Measurements from ENCODE around the gene THOC1. TPM values are rescaled to one million over a fixed set of nuclear protein-coding genes. Genes with fewer than 3 reads are reported as not detected.

The THOC1 gene
- total and polyA plus RNA-seq, 2 experiments from 2014 or later, result 73.0 to 108 TPM

DNA sequence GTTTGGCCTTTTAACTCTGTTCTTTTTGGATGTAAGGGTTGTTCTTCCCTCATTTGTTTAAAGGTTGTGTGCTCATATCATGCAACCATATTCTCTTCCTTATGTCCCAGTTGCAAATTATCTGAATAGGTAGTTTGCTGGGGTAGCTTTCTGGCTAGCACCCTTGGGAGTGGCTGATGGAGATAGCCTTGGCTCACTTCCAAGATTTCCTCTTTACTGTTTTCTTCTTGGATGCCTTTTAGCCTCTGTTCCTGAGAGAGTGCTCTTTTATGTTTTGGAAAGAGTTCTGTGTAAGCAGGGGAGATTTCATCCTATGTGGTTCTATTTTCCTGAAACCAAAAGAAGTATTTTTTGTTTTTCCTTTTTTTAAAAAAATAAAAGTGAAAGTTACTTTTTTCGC is 84.1 kb downstream of the THOC1 start (continued):
- TF ChIP-seq, protein P1, sequence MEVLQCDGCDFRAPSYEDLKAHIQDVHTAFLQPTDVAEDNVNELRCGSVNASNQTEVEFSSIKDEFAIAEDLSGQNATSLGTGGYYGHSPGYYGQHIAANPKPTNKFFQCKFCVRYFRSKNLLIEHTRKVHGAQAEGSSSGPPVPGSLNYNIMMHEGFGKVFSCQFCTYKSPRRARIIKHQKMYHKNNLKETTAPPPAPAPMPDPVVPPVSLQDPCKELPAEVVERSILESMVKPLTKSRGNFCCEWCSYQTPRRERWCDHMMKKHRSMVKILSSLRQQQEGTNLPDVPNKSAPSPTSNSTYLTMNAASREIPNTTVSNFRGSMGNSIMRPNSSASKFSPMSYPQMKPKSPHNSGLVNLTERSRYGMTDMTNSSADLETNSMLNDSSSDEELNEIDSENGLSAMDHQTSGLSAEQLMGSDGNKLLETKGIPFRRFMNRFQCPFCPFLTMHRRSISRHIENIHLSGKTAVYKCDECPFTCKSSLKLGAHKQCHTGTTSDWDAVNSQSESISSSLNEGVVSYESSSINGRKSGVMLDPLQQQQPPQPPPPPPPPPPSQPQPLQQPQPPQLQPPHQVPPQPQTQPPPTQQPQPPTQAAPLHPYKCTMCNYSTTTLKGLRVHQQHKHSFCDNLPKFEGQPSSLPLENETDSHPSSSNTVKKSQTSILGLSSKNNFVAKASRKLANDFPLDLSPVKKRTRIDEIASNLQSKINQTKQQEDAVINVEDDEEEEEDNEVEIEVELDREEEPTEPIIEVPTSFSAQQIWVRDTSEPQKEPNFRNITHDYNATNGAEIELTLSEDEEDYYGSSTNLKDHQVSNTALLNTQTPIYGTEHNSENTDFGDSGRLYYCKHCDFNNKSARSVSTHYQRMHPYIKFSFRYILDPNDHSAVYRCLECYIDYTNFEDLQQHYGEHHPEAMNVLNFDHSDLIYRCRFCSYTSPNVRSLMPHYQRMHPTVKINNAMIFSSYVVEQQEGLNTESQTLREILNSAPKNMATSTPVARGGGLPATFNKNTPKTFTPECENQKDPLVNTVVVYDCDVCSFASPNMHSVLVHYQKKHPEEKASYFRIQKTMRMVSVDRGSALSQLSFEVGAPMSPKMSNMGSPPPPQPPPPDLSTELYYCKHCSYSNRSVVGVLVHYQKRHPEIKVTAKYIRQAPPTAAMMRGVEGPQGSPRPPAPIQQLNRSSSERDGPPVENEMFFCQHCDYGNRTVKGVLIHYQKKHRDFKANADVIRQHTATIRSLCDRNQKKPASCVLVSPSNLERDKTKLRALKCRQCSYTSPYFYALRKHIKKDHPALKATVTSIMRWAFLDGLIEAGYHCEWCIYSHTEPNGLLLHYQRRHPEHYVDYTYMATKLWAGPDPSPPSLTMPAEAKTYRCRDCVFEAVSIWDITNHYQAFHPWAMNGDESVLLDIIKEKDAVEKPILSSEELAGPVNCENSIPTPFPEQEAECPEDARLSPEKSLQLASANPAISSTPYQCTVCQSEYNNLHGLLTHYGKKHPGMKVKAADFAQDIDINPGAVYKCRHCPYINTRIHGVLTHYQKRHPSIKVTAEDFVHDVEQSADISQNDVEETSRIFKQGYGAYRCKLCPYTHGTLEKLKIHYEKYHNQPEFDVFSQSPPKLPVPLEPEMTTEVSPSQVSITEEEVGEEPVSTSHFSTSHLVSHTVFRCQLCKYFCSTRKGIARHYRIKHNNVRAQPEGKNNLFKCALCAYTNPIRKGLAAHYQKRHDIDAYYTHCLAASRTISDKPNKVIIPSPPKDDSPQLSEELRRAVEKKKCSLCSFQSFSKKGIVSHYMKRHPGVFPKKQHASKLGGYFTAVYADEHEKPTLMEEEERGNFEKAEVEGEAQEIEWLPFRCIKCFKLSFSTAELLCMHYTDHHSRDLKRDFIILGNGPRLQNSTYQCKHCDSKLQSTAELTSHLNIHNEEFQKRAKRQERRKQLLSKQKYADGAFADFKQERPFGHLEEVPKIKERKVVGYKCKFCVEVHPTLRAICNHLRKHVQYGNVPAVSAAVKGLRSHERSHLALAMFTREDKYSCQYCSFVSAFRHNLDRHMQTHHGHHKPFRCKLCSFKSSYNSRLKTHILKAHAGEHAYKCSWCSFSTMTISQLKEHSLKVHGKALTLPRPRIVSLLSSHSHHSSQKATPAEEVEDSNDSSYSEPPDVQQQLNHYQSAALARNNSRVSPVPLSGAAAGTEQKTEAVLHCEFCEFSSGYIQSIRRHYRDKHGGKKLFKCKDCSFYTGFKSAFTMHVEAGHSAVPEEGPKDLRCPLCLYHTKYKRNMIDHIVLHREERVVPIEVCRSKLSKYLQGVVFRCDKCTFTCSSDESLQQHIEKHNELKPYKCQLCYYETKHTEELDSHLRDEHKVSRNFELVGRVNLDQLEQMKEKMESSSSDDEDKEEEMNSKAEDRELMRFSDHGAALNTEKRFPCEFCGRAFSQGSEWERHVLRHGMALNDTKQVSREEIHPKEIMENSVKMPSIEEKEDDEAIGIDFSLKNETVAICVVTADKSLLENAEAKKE (CRISPR knock-in tag; IDR thresholded peaks at IDR 0.05), result no peak
- TF ChIP-seq ZNF331 (CRISPR knock-in tag; IDR thresholded peaks at IDR 0.05; ENCODE audit: low read depth), result no peak

DNA sequence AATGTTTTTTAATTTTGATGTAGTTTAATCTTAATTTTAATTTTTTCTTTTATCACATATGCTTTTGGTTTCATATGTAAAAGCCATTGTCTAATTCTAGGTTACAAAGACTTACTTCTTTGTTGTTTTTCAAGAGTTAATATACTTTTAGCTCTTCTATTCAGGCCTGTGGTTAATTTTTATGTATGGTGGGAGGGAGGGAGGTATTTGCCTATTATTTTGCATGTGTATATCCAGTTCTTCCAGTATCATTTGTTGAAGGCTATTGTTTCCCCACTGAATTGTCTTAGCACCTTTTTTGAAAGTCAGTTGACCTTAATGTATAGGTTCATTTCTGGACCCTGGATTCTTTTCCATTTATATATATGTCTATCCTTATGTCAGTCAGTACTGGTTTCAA is 86.1 kb downstream of the THOC1 start:
- H3K4me3 ChIP-seq, result no peak overlapping the region
- Mint-ChIP-seq H3K9me3 (no peaks in the 10 kb centered on the region; the same call in 2 of the 3 replicates), H3K36me3 (ENCODE audit: low read depth) (peaks cover 29% of the 10 kb centered on the region), H3K27ac (no peak overlapping the region), H3K4me1 (no peaks in the 10 kb centered on the region), H3K4me3 (no peak overlapping the region), H3K27me3 (ENCODE audit: insufficient read depth, low read depth, poor library complexity) (peaks cover 2% of the 10 kb centered on the region)
- H3K27me3 ChIP-seq (ENCODE audit: insufficient read depth), result no peaks in the 10 kb centered on the region
- peaks cover 76% of the 10 kb centered on the region for H3K79me2 ChIP-seq (replicated peaks; ENCODE audit: insufficient read depth)
- peaks cover 16% of the 10 kb centered on the region for H3K36me3 ChIP-seq (ENCODE audit: insufficient read depth)
- ATAC-seq, result no peak
- no peak overlapping the region for H3K4me2 ChIP-seq
- no peaks in the 10 kb centered on the region for H3K9me2 ChIP-seq (ENCODE audit: insufficient read depth)
- no peaks in the 10 kb centered on the region for H3K4me1 ChIP-seq (ENCODE audit: insufficient read depth)
- H3F3A ChIP-seq (replicated peaks; ENCODE audit: low read depth), result no peaks in the 10 kb centered on the region
- DNase-seq (ENCODE audit: low spot score), result no peak
- H4K20me1 ChIP-seq (replicated peaks; ENCODE audit: insufficient read depth), result peaks cover 8% of the 10 kb centered on the region; the same call in 1 of the 2 replicates
- no peak overlapping the region for H2AFZ ChIP-seq
- H3K27ac ChIP-seq (ENCODE audit: low read depth), result no peak overlapping the region
- TF ChIP-seq ZNF114 (CRISPR knock-in tag; IDR thresholded peaks at IDR 0.05) (no peak), NANOG (IDR thresholded peaks at IDR 0.05; ENCODE audit: borderline replicate concordance) (no peak), CREB1 (CRISPR knock-in tag; IDR thresholded peaks at IDR 0.05; ENCODE audit: low read depth) (no peak), EZH2phosphoT487 (IDR thresholded peaks at IDR 0.05; ENCODE audit: unreplicated experiment) (no peak), EZH2 (IDR thresholded peaks at IDR 0.05; ENCODE audit: low read depth, unreplicated experiment) (no peak)
- TF ChIP-seq, protein P1 (CRISPR knock-in tag; IDR thresholded peaks at IDR 0.05), result no peak
- TF ChIP-seq, protein P2, sequence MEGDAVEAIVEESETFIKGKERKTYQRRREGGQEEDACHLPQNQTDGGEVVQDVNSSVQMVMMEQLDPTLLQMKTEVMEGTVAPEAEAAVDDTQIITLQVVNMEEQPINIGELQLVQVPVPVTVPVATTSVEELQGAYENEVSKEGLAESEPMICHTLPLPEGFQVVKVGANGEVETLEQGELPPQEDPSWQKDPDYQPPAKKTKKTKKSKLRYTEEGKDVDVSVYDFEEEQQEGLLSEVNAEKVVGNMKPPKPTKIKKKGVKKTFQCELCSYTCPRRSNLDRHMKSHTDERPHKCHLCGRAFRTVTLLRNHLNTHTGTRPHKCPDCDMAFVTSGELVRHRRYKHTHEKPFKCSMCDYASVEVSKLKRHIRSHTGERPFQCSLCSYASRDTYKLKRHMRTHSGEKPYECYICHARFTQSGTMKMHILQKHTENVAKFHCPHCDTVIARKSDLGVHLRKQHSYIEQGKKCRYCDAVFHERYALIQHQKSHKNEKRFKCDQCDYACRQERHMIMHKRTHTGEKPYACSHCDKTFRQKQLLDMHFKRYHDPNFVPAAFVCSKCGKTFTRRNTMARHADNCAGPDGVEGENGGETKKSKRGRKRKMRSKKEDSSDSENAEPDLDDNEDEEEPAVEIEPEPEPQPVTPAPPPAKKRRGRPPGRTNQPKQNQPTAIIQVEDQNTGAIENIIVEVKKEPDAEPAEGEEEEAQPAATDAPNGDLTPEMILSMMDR (conservative IDR thresholded peaks at IDR 0.05; ENCODE audit: low read depth in 2 of 2), result no peak

Measured in GM23338 (cell line).